NB4 (cell line): Measurements from ENCODE around the gene VTCN1.

Experiments
- DNase-seq: peaks from one replicate; pipeline ENCODE4 v3.0.0; 2010; ENCODE audit warnings: low read depth
- H3K4me3 ChIP-seq: one replicate; pipeline ENCODE4 v1.5.1; 2011; ENCODE audit warnings: mild to moderate bottlenecking, low read depth, low read length, moderate library complexity
- CTCF ChIP-seq: IDR thresholded peaks from one replicate; pipeline ENCODE4 v1.5.1; 2012; ENCODE audit warnings: low read depth, low read length
- MAX ChIP-seq: IDR thresholded peaks from 2 replicates; pipeline ENCODE4 v1.6.1; 2011; ENCODE audit warnings: low read depth, low read length
- MYC ChIP-seq: IDR thresholded peaks from 2 replicates; pipeline ENCODE4 v1.6.1; 2011; ENCODE audit warnings: low read depth, low read length
- POLR2A ChIP-seq: IDR thresholded peaks from 2 replicates; pipeline ENCODE4 v1.6.1; 2011; ENCODE audit warnings: mild to moderate bottlenecking; ENCODE audit not compliant: insufficient read length; ENCODE audit errors: extremely low read depth

The VTCN1 gene

GRCh38 chr1:117188816-117189437, 21.8 kb downstream of the VTCN1 start:
- no peak overlapping the region for H3K4me3 ChIP-seq
- TF ChIP-seq CTCF (no peak), MYC (no peak), MAX (no peak), POLR2A (no peak)
- DNase-seq = no peak

DNA sequence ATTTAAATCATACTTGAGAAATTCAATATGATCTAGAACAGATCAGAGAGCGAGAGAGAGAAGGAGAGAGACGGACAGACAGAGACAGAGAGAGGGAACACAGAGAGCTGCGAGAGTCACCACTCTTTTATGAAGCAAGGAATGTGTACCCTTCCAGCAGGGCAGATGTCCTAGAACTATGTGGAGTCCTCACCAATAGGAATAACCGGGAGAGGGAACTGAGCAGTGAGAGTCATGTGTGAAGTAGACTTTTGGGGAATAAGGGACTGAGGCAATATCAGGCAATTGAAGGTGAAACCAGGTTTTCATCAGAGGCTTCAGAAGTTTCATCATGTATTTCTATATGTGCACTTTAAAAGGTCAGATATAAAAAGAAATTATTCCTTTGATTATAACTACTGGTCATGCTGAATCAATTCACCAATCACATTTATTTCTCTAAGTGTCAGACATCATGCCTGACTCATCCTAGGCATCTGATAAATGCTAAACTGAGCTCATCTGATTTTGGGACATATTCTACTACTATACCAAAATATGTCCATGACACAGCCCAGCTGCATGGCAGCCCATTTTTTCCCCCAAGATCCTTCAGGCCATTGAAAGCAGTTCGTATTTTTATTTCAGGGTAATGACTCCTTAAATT, 22.4 kb downstream of the VTCN1 start:
- no peak for DNase-seq
- TF ChIP-seq CTCF (no peak), MYC (no peak), POLR2A (no peak)
- no peak overlapping the region for H3K4me3 ChIP-seq

GRCh38 chr1:117183112-117183511, 27.6 kb downstream of the VTCN1 start:
- TF ChIP-seq CTCF (no peak), MAX (no peak), MYC (no peak), POLR2A (no peak)
- no peak overlapping the region for H3K4me3 ChIP-seq
- DNase-seq = no peak

- TF ChIP-seq MYC (no peak), MAX (no peak), CTCF (no peak), POLR2A (no peak)
- DNase-seq = no peak
- no peak overlapping the region for H3K4me3 ChIP-seq
These were observed 28.4 kb downstream of the VTCN1 start for GRCh38 chr1:117182319-117182718.

DNA sequence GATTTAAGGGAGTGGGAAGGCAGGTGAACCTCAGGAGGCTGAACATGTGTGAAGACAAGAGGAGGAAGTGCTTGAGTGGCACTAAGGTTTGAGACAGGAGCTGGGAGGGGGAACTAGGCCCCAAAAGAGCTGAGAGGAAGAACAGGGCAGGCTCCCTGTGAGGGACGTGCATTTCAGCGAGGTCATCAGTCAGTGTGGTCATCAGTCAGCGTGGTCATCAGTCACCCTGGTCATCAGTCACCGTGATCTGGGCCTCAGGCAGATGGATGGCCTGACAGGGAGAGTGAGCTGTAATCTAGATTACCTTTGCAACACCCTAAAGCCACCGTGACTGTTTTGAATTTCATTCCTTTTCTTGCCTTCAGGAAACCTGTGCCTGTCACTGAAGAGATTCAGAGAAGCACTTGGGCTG, 29.1 kb downstream of the VTCN1 start:
- peak; percentile 8 for DNase-seq
- no peak overlapping the region for H3K4me3 ChIP-seq
- TF ChIP-seq CTCF = no peak
- no peak for TF ChIP-seq MAX
- TF ChIP-seq MYC = no peak
- no peak for TF ChIP-seq POLR2A
